GM12872 (cell line): ENCODE data around the gene IDH3B.

Source experiments
- TF ChIP-seq, protein P1 (sequence below): IDR thresholded peaks from 3 replicates; pipeline ENCODE4 v1.5.1; 2011; ENCODE audit warnings: low read depth, mild to moderate bottlenecking, low read length, moderate library complexity; ENCODE audit not compliant: insufficient read depth

IDH3B gene

GRCh38 chr20:2698186-2698817 lies 34.3 kb upstream of the IDH3B start:
- TF ChIP-seq, protein P1, sequence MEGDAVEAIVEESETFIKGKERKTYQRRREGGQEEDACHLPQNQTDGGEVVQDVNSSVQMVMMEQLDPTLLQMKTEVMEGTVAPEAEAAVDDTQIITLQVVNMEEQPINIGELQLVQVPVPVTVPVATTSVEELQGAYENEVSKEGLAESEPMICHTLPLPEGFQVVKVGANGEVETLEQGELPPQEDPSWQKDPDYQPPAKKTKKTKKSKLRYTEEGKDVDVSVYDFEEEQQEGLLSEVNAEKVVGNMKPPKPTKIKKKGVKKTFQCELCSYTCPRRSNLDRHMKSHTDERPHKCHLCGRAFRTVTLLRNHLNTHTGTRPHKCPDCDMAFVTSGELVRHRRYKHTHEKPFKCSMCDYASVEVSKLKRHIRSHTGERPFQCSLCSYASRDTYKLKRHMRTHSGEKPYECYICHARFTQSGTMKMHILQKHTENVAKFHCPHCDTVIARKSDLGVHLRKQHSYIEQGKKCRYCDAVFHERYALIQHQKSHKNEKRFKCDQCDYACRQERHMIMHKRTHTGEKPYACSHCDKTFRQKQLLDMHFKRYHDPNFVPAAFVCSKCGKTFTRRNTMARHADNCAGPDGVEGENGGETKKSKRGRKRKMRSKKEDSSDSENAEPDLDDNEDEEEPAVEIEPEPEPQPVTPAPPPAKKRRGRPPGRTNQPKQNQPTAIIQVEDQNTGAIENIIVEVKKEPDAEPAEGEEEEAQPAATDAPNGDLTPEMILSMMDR, result no peak

GRCh38 chr20:2697768-2698167 lies 33.8 kb upstream of the IDH3B start:
- TF ChIP-seq, protein P1, result no peak

DNA sequence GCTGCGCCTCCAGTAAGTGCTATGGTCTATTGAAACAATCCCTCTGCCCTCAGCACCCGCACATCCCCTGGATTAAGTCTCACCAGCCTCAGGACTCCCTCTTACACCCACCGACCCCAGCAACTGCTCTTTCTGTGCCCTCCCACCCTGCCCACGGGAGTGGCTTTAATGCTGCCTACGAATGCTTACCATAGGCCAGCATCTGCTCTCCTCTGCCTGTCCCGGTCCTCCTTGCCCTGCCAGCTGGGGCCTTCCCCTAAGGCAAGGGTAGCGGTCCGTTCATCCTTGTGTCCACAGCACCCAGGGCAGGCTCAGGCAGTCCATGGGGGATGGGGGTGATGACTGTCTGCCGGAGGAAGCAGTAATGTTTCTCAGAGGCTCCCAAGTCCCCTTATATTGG lies 32.6 kb upstream of the IDH3B start:
- TF ChIP-seq, protein P1, result no peak

DNA sequence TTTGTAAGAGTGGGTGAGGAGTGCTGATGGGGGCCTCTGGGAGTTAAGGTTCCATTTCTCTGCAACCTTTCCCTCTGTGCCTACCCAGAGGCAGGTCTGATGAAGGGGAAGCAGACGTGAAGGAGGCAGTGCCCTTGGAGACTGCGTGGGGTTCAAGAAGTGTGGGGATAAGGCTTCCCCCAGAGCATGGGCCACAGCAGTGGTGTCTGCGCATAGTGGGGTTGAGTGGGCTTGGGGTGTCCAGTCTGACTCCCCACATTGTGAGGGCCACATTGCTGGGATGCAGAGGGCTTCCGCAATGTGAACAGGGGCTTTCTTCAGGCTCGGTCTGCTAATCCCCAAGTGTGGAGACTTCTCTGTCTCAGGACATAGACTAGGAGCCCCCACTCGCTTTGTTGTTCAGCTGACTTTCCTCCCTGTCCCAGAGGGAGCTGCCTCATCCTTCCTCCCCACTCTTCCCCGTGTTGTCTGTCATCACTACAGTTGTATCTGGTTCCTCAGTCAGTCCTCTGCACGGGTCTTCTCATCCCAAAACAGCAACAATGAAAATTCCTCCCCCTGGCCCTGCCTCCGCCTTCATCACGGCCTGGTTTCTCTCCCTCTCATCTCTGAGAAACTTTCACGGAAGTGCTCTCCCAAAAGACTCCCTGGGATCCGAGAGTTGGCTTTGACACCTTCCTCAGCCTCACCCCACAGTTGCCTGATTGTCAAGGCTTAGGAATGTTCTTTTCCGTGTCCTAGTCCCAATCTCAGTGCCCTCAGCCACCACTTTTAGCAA lies 31.4 kb upstream of the IDH3B start:
- TF ChIP-seq, protein P1, result no peak

DNA sequence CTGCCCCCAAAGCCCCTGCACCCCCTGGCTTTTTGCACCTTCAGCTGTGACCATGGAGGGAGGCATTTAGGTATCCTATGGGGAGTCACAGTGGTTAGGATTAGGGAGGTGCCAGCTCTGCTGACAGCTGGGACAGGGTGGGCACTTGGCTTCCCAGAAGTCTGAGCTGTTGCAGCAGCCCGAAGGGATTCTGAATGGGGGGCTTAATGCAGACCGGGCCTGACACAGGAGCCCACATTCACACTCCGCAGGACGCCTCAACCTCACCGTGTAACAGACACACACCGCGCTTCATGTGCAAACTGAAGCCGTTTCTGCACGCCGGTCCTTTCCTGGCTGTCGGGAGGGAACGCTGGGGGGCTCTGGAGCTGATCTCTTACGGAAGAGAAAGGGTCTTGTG lies 30.5 kb upstream of the IDH3B start:
- TF ChIP-seq, protein P1, result no peak

GRCh38 chr20:2694008-2694471 lies 30.0 kb upstream of the IDH3B start:
- TF ChIP-seq, protein P1, result no peak

DNA sequence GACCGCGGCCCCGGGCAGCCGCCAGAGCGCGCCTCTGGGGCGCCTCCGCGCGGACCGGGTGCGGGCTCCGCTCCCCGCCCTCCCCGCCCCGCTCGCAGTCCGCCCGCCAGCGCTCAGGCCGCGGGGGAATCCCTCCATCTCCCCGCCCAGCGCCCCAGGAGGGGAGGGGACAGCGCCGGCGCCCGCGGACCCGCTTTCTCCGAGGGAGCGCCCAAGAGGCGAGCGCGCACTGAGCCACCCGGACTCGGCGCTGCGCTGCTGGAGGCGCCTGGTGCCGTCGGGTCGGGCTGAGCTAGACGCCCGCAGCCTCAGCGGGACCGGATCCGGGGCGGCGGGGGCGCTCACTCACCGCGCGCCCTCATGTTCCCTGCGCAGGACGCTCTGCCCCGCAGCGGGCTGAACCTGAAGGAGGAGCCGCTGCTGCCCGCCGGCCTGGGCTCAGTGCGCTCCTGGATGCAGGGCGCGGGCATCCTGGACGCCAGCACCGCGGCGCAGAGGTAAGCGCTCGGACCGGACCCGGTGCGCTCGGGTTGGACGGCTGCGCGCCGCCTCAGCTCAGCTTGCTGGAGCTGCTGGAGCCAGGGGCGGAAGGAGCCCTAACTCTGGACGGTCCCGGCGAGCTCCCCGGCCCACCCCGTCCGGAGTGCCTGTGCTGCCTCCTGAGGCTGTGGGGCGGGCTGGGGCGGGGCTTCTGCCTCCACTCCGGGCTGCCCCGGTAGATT lies 29.4 kb upstream of the IDH3B start:
- TF ChIP-seq, protein P1, result no peak
